ENCODE measurements around the gene LIN28A.

GRCh38 chr1:26364956-26365355 is 45.7 kb upstream of the LIN28A start:
- TF ChIP-seq, protein P1, sequence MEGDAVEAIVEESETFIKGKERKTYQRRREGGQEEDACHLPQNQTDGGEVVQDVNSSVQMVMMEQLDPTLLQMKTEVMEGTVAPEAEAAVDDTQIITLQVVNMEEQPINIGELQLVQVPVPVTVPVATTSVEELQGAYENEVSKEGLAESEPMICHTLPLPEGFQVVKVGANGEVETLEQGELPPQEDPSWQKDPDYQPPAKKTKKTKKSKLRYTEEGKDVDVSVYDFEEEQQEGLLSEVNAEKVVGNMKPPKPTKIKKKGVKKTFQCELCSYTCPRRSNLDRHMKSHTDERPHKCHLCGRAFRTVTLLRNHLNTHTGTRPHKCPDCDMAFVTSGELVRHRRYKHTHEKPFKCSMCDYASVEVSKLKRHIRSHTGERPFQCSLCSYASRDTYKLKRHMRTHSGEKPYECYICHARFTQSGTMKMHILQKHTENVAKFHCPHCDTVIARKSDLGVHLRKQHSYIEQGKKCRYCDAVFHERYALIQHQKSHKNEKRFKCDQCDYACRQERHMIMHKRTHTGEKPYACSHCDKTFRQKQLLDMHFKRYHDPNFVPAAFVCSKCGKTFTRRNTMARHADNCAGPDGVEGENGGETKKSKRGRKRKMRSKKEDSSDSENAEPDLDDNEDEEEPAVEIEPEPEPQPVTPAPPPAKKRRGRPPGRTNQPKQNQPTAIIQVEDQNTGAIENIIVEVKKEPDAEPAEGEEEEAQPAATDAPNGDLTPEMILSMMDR (tag by site-specific recombination; IDR thresholded peaks at IDR 0.05), result no peak
- TF ChIP-seq GLIS1 (tag by site-specific recombination; IDR thresholded peaks at IDR 0.05) (no peak), ZNF596 (tag by site-specific recombination; IDR thresholded peaks at IDR 0.05) (no peak), YY1 (tag by site-specific recombination; IDR thresholded peaks at IDR 0.05) (no peak), ZNF561 (tag by site-specific recombination; IDR thresholded peaks at IDR 0.05; ENCODE audit: borderline replicate concordance) (no peak), KLF16 (tag by site-specific recombination; IDR thresholded peaks at IDR 0.05) (no peak), ZNF274 (IDR thresholded peaks at IDR 0.05; ENCODE audit: low read length) (no peak), ZNF274 (tag by site-specific recombination; IDR thresholded peaks at IDR 0.05; ENCODE audit: borderline replicate concordance) (no peak), ZNF23 (tag by site-specific recombination; IDR thresholded peaks at IDR 0.05; ENCODE audit: borderline replicate concordance) (no peak), ZBTB49 (tag by site-specific recombination; IDR thresholded peaks at IDR 0.05; ENCODE audit: low read depth) (no peak)
- TF ChIP-seq, protein P2, sequence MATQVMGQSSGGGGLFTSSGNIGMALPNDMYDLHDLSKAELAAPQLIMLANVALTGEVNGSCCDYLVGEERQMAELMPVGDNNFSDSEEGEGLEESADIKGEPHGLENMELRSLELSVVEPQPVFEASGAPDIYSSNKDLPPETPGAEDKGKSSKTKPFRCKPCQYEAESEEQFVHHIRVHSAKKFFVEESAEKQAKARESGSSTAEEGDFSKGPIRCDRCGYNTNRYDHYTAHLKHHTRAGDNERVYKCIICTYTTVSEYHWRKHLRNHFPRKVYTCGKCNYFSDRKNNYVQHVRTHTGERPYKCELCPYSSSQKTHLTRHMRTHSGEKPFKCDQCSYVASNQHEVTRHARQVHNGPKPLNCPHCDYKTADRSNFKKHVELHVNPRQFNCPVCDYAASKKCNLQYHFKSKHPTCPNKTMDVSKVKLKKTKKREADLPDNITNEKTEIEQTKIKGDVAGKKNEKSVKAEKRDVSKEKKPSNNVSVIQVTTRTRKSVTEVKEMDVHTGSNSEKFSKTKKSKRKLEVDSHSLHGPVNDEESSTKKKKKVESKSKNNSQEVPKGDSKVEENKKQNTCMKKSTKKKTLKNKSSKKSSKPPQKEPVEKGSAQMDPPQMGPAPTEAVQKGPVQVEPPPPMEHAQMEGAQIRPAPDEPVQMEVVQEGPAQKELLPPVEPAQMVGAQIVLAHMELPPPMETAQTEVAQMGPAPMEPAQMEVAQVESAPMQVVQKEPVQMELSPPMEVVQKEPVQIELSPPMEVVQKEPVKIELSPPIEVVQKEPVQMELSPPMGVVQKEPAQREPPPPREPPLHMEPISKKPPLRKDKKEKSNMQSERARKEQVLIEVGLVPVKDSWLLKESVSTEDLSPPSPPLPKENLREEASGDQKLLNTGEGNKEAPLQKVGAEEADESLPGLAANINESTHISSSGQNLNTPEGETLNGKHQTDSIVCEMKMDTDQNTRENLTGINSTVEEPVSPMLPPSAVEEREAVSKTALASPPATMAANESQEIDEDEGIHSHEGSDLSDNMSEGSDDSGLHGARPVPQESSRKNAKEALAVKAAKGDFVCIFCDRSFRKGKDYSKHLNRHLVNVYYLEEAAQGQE (tag by site-specific recombination; IDR thresholded peaks at IDR 0.05), result no peak
- TF ChIP-seq, protein P3, sequence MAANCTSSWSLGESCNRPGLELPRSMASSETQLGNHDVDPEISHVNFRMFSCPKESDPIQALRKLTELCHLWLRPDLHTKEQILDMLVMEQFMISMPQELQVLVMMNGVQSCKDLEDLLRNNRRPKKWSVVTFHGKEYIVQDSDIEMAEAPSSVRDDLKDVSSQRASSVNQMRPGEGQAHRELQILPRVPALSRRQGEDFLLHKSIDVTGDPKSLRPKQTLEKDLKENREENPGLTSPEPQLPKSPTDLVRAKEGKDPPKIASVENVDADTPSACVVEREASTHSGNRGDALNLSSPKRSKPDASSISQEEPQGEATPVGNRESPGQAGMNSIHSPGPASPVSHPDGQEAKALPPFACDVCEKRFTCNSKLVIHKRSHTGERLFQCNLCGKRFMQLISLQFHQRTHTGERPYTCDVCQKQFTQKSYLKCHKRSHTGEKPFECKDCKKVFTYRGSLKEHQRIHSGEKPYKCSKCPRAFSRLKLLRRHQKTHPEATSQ (tag by site-specific recombination; IDR thresholded peaks at IDR 0.05), result no peak

Measured in HEK293 (cell line).